Stimulated activated CD4-positive, alpha-beta T cell treated with anti-CD3 and anti-CD28 coated beads, Interleukin-12 subunit alpha, Interleukin-12 subunit beta, amount 100 ng/mL, for 4 hours (primary cell): ENCODE measurements around the gene CACNG4.

Experiments used
- DNase-seq: peaks from one replicate; pipeline ENCODE4 v3.0.0-alpha.2; 2020

Gene CACNG4

GRCh38 chr17:67067571-67068482 lies 103.3 kb downstream of the CACNG4 start:
- DNase-seq, result no peak

- no peak for DNase-seq
Measured at GRCh38 chr17:67068999-67069398, 104.5 kb downstream of the CACNG4 start.

- DNase-seq, result no peak
Measured at GRCh38 chr17:67069603-67070136, 105.2 kb downstream of the CACNG4 start.

- no peak for DNase-seq
Measured at GRCh38 chr17:67071595-67071994, 107.1 kb downstream of the CACNG4 start.

GRCh38 chr17:67072885-67073284 lies 108.4 kb downstream of the CACNG4 start:
- no peak for DNase-seq

- no peak for DNase-seq
Measured at GRCh38 chr17:67074781-67075180, 110.3 kb downstream of the CACNG4 start.

GRCh38 chr17:67076290-67076689 lies 111.8 kb downstream of the CACNG4 start:
- DNase-seq, result no peak

GRCh38 chr17:67078292-67078691 lies 113.8 kb downstream of the CACNG4 start:
- DNase-seq, result no peak

GRCh38 chr17:67079491-67079890 lies 115.0 kb downstream of the CACNG4 start:
- DNase-seq, result no peak

GRCh38 chr17:67080804-67081203 lies 116.3 kb downstream of the CACNG4 start:
- no peak for DNase-seq

- no peak for DNase-seq
Measured at GRCh38 chr17:67082107-67082506, 117.6 kb downstream of the CACNG4 start.
